HepG2 (cell line): ENCODE results near the gene KCTD5. TPM values are rescaled to one million over a fixed set of nuclear protein-coding genes. Genes with fewer than 3 reads are reported as not detected.

Source experiments
- BCL3 ChIP-seq: sonication (generic); formaldehyde crosslinking; IDR thresholded peaks from 2 replicates; pipeline ENCODE4 v1.5.1; 2020; ENCODE audit warnings: mild to moderate bottlenecking, missing genetic modification reagents, moderate library complexity
- DR1 ChIP-seq: sonication (generic); formaldehyde crosslinking; IDR thresholded peaks from 2 replicates; pipeline ENCODE4 v1.8.0; 2021; ENCODE audit warnings: mild to moderate bottlenecking, missing genetic modification reagents, inconsistent platforms
- GTF3A ChIP-seq: sonication (generic); formaldehyde crosslinking; conservative IDR thresholded peaks from 2 replicates; pipeline ENCODE4 v1.4.0; 2020; ENCODE audit warnings: mild to moderate bottlenecking, missing genetic modification reagents
- HCFC1 ChIP-seq: fragments of 150-350 bp; IDR thresholded peaks from 2 replicates; pipeline ENCODE4 v1.6.1; 2014; ENCODE audit warnings: low read depth, low read length
- HNF4G ChIP-seq, 2 experiments: sonication (generic) in 1 of 2; formaldehyde crosslinking in 1 of 2; IDR thresholded peaks; 2 replicates each; pipeline versions ENCODE4 v1.4.0 to v1.6.1; 2011 to 2020; ENCODE audit warnings: borderline replicate concordance in 2 of 2, low read depth in 2 of 2, mild to moderate bottlenecking in 2 of 2, low read length in 1 of 2, missing genetic modification reagents in 1 of 2, moderate library complexity in 1 of 2
- JARID2 ChIP-seq: sonication (generic); formaldehyde crosslinking; IDR thresholded peaks from 2 replicates; pipeline ENCODE4 v1.8.1; 2023; ENCODE audit warnings: missing genetic modification reagents, inconsistent platforms; ENCODE audit not compliant: insufficient replicate concordance
- KDM6A ChIP-seq: IDR thresholded peaks from 2 replicates; pipeline ENCODE4 v1.6.1; 2016; ENCODE audit warnings: low read depth
- KLF16 ChIP-seq, 2 experiments: sonication (generic) in 1 of 2; formaldehyde crosslinking in 1 of 2; IDR thresholded peaks; 2 replicates each; pipeline versions ENCODE4 v1.6.1 to v1.8.0; 2016 to 2023; ENCODE audit warnings: missing genetic modification reagents in 2 of 2, missing compliant biosample characterization in 1 of 2
- LBX2 ChIP-seq: sonication (generic); formaldehyde crosslinking; IDR thresholded peaks from 2 replicates; pipeline ENCODE4 v1.5.0; 2020; ENCODE audit warnings: missing genetic modification reagents, mild to moderate bottlenecking, borderline replicate concordance
- NRL ChIP-seq: sonication (generic); formaldehyde crosslinking; IDR thresholded peaks from 2 replicates; pipeline ENCODE4 v1.5.0; 2020; ENCODE audit warnings: missing genetic modification reagents, mild to moderate bottlenecking, moderate library complexity, borderline replicate concordance
- SMYD3 ChIP-seq: sonication (generic); formaldehyde crosslinking; IDR thresholded peaks from 2 replicates; pipeline ENCODE4 v1.8.1; 2023; ENCODE audit warnings: mild to moderate bottlenecking, missing genetic modification reagents
- TBX3 ChIP-seq: fragments of 450-650 bp; IDR thresholded peaks from 2 replicates; pipeline ENCODE4 v1.6.1; 2017; ENCODE audit warnings: antibody characterized with exemption, mild to moderate bottlenecking, inconsistent platforms, borderline replicate concordance
- YEATS4 ChIP-seq: sonication (generic); formaldehyde crosslinking; IDR thresholded peaks from 2 replicates; pipeline ENCODE4 v1.4.0; 2020; ENCODE audit warnings: missing genetic modification reagents, borderline replicate concordance
- ZNF557 ChIP-seq: sonication (generic); formaldehyde crosslinking; IDR thresholded peaks from 2 replicates; pipeline ENCODE4 v1.4.0; 2020; ENCODE audit warnings: missing genetic modification reagents
- ZNF672 ChIP-seq: sonication (generic); formaldehyde crosslinking; IDR thresholded peaks from 2 replicates; pipeline ENCODE4 v1.8.1; 2022; ENCODE audit warnings: missing genetic modification reagents
- ZNF788 ChIP-seq: sonication (generic); formaldehyde crosslinking; IDR thresholded peaks from 2 replicates; pipeline ENCODE4 v1.5.0; 2020; ENCODE audit warnings: mild to moderate bottlenecking, missing genetic modification reagents, borderline replicate concordance
- polyA plus RNA-seq, 8 experiments: library from polyadenylated mRNA; depleted of rRNA in 3 of 8; stranded (reverse) in 7 of 8; unstranded in 1 of 8; fragments of >200 nt; fragmentation: Illumina TruSeq in 4 of 8; extraction: Trizol in 4 of 8; gene quantifications; 2 replicates each; pipeline versions ENCODE4 v1.2.1 to v1.2.3, GENCODE V29; 2011 to 2016; ENCODE audit warnings: low read depth in 4 of 8, missing spikeins in 1 of 8, mixed read lengths in 1 of 8; ENCODE audit not compliant: insufficient read depth in 1 of 8
- total RNA-seq, 5 experiments: library from RNA; depleted of rRNA; stranded (reverse); fragments of >200 nt; fragmentation: Illumina TruSeq; extraction: Trizol; gene quantifications; 2 replicates each; pipeline ENCODE4 v1.2.3, GENCODE V29; 2016; ENCODE audit warnings: low read depth in 1 of 5
- TF ChIP-seq, protein P1 (sequence below): IDR thresholded peaks from 2 replicates; pipeline ENCODE4 v1.4.0; 2020; ENCODE audit warnings: mild to moderate bottlenecking, missing genetic modification reagents
- TF ChIP-seq, protein P2 (sequence below): sonication (generic); formaldehyde crosslinking; IDR thresholded peaks from 2 replicates; pipeline ENCODE4 v1.5.1; 2020; ENCODE audit warnings: mild to moderate bottlenecking, missing genetic modification reagents, moderate library complexity

KCTD5 gene
- total and polyA plus RNA-seq, 2 of the 13 experiments (the other 11 are each of a cell fraction or from before 2014, with no cell fraction given), result 25.4 to 29.8 TPM

DNA sequence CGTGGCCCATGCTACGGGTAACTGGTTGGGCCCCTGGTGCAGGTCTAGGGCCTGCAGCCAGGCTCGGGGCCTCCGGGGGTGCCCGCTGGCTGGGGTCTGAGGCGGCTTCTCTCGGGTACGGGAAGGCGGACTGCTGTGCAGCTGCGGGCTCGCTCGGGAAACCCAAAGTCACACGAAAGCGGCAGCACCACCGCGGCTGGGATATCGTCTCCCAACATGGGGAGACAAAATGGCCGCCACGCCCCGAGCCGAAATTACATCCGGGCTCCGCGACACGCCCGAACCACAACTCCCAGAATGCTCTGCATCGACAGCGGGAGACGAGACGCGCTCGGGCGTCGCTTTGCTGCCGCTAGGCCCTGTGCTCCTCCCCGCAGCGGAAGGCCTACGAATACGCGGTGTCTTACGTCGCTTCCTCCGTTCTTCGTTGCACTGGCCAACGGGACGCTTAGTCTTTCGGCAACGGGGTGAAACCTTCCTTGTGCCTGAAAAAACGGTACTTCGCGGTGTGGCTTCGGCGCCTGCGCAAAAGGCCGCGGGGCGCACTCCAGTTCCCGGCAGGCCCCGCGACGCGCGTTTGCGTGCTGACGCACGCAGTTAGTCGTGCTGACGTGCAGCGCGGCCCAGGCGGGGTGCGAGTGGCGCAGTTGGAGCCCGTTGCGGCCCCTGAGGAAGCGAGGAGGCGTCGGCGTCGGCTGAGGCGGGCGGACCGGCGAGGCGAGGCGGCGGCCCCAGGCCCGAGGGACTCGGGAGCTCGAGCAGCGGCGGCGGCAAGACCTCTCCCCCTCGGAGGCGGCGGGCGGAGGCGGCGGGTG is 69.9 kb downstream of the KCTD5 start, which contains the start of gene SRRM2 (continued):
- TF ChIP-seq, protein P1, sequence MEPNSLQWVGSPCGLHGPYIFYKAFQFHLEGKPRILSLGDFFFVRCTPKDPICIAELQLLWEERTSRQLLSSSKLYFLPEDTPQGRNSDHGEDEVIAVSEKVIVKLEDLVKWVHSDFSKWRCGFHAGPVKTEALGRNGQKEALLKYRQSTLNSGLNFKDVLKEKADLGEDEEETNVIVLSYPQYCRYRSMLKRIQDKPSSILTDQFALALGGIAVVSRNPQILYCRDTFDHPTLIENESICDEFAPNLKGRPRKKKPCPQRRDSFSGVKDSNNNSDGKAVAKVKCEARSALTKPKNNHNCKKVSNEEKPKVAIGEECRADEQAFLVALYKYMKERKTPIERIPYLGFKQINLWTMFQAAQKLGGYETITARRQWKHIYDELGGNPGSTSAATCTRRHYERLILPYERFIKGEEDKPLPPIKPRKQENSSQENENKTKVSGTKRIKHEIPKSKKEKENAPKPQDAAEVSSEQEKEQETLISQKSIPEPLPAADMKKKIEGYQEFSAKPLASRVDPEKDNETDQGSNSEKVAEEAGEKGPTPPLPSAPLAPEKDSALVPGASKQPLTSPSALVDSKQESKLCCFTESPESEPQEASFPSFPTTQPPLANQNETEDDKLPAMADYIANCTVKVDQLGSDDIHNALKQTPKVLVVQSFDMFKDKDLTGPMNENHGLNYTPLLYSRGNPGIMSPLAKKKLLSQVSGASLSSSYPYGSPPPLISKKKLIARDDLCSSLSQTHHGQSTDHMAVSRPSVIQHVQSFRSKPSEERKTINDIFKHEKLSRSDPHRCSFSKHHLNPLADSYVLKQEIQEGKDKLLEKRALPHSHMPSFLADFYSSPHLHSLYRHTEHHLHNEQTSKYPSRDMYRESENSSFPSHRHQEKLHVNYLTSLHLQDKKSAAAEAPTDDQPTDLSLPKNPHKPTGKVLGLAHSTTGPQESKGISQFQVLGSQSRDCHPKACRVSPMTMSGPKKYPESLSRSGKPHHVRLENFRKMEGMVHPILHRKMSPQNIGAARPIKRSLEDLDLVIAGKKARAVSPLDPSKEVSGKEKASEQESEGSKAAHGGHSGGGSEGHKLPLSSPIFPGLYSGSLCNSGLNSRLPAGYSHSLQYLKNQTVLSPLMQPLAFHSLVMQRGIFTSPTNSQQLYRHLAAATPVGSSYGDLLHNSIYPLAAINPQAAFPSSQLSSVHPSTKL, result peak; percentile 8; the same call in 1 of the 2 replicates
- peak; percentile 92 for TF ChIP-seq YEATS4 (CRISPR knock-in tag)
- TF ChIP-seq HNF4G (IDR thresholded peaks at IDR 0.05; ENCODE audit: borderline replicate concordance, low read depth, low read length), result no peak
- TF ChIP-seq HNF4G (CRISPR knock-in tag; IDR thresholded peaks at IDR 0.05; ENCODE audit: borderline replicate concordance, low read depth), result no peak; the same call in 1 of the 2 replicates
- peak; percentile 48; the same call in 1 of the 2 replicates for TF ChIP-seq ZNF672 (CRISPR knock-in tag)
- no peak for TF ChIP-seq KDM6A (CRISPR knock-in tag)
- TF ChIP-seq SMYD3 (CRISPR knock-in tag), result no peak
- 0 out of 2 replicates have a peak, but pooled peaks have one; percentile 35 for TF ChIP-seq GTF3A
- peak; percentile 22 for TF ChIP-seq ZNF788 (CRISPR knock-in tag)
- TF ChIP-seq LBX2 (CRISPR knock-in tag), result no peak; the same call in 1 of the 2 replicates
- TF ChIP-seq BCL3 (CRISPR knock-in tag), result peak; percentile 90
- TF ChIP-seq NRL (CRISPR knock-in tag), result peak; percentile 94
- peak; percentile 55 for TF ChIP-seq JARID2 (CRISPR knock-in tag)
- TF ChIP-seq DR1 (CRISPR knock-in tag), result peak; percentile 92
- TF ChIP-seq, protein P2, sequence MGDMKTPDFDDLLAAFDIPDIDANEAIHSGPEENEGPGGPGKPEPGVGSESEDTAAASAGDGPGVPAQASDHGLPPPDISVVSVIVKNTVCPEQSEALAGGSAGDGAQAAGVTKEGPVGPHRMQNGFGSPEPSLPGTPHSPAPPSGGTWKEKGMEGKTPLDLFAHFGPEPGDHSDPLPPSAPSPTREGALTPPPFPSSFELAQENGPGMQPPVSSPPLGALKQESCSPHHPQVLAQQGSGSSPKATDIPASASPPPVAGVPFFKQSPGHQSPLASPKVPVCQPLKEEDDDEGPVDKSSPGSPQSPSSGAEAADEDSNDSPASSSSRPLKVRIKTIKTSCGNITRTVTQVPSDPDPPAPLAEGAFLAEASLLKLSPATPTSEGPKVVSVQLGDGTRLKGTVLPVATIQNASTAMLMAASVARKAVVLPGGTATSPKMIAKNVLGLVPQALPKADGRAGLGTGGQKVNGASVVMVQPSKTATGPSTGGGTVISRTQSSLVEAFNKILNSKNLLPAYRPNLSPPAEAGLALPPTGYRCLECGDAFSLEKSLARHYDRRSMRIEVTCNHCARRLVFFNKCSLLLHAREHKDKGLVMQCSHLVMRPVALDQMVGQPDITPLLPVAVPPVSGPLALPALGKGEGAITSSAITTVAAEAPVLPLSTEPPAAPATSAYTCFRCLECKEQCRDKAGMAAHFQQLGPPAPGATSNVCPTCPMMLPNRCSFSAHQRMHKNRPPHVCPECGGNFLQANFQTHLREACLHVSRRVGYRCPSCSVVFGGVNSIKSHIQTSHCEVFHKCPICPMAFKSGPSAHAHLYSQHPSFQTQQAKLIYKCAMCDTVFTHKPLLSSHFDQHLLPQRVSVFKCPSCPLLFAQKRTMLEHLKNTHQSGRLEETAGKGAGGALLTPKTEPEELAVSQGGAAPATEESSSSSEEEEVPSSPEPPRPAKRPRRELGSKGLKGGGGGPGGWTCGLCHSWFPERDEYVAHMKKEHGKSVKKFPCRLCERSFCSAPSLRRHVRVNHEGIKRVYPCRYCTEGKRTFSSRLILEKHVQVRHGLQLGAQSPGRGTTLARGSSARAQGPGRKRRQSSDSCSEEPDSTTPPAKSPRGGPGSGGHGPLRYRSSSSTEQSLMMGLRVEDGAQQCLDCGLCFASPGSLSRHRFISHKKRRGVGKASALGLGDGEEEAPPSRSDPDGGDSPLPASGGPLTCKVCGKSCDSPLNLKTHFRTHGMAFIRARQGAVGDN, result peak; percentile 95
- TF ChIP-seq KLF16 (CRISPR knock-in tag; IDR thresholded peaks at IDR 0.05), result 0 out of 4 replicates have a peak, but pooled peaks of 1 of the 2 experiments have one; percentile 20
- 0 out of 2 replicates have a peak, but pooled peaks have one; percentile 29 for TF ChIP-seq TBX3
- TF ChIP-seq ZNF557 (CRISPR knock-in tag), result no peak
- TF ChIP-seq HCFC1, result peak; percentile 78
